Ramos (cell line): ENCODE measurements around the gene ALDH3A2.

Source experiments
- in situ Hi-C: fragments of 300-500 bp; cut with MboI; formaldehyde crosslinking; loops from one replicate; pipeline ENCODE4 v1.14.3; 2022; ENCODE audit warnings: low sequenced_read_pairs; ENCODE audit not compliant: unreplicated experiment

The ALDH3A2 gene

DNA sequence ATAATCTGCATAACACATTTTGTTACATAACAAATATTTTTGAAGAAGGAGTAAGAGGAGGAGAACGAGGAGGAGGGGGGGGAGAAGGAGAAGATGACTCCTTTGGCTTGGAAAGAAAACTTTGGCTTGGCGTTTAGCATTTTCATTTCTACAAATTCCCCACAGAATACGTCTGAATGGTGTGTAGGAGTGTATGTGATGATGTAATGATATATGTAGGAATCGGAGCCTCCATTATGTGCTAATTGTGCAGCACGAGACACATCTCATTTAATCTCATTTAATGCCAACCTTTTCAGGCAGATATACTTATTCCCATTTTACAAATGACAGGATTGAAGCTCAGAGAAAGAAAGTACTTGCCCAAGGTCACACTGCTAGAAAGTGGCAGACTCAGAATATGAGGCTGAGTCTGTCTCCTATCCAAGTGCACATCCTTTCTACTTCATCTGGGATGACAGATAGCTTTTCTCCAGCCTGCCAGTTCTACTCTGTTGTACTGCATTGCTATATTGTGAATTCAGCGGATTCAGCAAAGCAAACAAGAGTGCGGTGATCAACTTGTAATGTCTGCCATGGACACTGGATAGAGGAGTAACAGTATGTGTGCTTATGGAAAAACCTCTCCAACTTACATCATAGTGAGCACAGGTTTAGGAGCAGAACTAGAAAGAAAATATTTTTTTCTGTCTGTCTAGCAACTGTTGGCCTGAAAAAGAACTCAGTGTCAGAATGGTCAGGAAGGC is 78.3 kb downstream of the ALDH3A2 start:
- in situ Hi-C loops = no loop called here
